HG02943 (cell line): Measurements from ENCODE around the gene PRX.
"Not testable (repeated sequence)": the region's sequence is repeated elsewhere in the genome, so short reads cannot be mapped to it uniquely, and the experiment has no call there.

Source experiments
- ATAC-seq: cut with Tn5 transposase; IDR thresholded peaks from one replicate; pipeline ENCODE4 v1.9.1; 2021; ENCODE audit warnings: mild to moderate bottlenecking, low read depth, moderate library complexity; ENCODE audit not compliant: unreplicated experiment

The PRX gene

GRCh38 chr19:40442328-40443130, 29.4 kb upstream of the PRX start:
- ATAC-seq, result no peak

GRCh38 chr19:40441719-40442253, 28.6 kb upstream of the PRX start:
- no peak for ATAC-seq

GRCh38 chr19:40438284-40438683, 25.1 kb upstream of the PRX start:
- ATAC-seq, result no peak

GRCh38 chr19:40433391-40434216, 20.4 kb upstream of the PRX start:
- no peak for ATAC-seq

- not testable (repeated sequence) for ATAC-seq
Measured at GRCh38 chr19:40432760-40433159, 19.6 kb upstream of the PRX start.

- no peak for ATAC-seq
Measured at GRCh38 chr19:40431698-40432097, 18.5 kb upstream of the PRX start.

GRCh38 chr19:40430242-40430641, 17.1 kb upstream of the PRX start:
- not testable (repeated sequence) for ATAC-seq

- not testable (repeated sequence) for ATAC-seq
Measured at GRCh38 chr19:40428197-40428596, 15.0 kb upstream of the PRX start.

GRCh38 chr19:40425450-40426287, 12.5 kb upstream of the PRX start, which contains the start of gene SERTAD1:
Gene SERTAD1, minus strand, starts transcription at chr19:40425992. Its CDS starts 2,446 bp downstream, at chr19:40423546.
- peak; percentile 84 for ATAC-seq

- ATAC-seq, result no peak
Measured at GRCh38 chr19:40424637-40425449, 11.7 kb upstream of the PRX start.

- no peak for ATAC-seq
Measured at GRCh38 chr19:40423938-40424337, 10.8 kb upstream of the PRX start.

- ATAC-seq, result no peak
Measured at GRCh38 chr19:40422748-40423566, 9.8 kb upstream of the PRX start.

GRCh38 chr19:40421993-40422747, 9.0 kb upstream of the PRX start:
- ATAC-seq, result no peak

- no peak for ATAC-seq
Measured at GRCh38 chr19:40420766-40421765, 7.9 kb upstream of the PRX start.

- ATAC-seq, result no peak
Measured at GRCh38 chr19:40420451-40420765, 7.2 kb upstream of the PRX start.

- ATAC-seq, result no peak
Measured at GRCh38 chr19:40419780-40420179, 6.6 kb upstream of the PRX start.

- ATAC-seq, result no peak
Measured at GRCh38 chr19:40419066-40419612, 6.0 kb upstream of the PRX start.
